Measurements from ENCODE around the gene SNX32.

The SNX32 gene

GRCh38 chr11:65797711-65798110 lies 36.1 kb upstream of the SNX32 start:
- TF ChIP-seq EZH2 (optimal IDR thresholded peaks at IDR 0.05; ENCODE audit: low read depth, low read length) (no peak), EZH2phosphoT487 (IDR thresholded peaks at IDR 0.05; ENCODE audit: low read length) (no peak), CTCF (IDR thresholded peaks at IDR 0.05; ENCODE audit: low read length) (no peak)
- Histone ChIP-seq H4K20me1 (ENCODE audit: insufficient read depth, low read length) (no peaks in the 10 kb centered on the region), H3K36me3 (replicated peaks; ENCODE audit: insufficient read depth, low read length) (no peaks in the 10 kb centered on the region), H3K79me2 (ENCODE audit: low read length) (no peaks in the 10 kb centered on the region), H3F3A (ENCODE audit: insufficient read depth, low read length) (peaks cover 4% of the 10 kb centered on the region; the same call in 1 of the 2 replicates), H3K4me2 (ENCODE audit: low read depth, low read length) (no peak overlapping the region), H2AFZ (ENCODE audit: low read length) (no peak overlapping the region), H3K9me2 (replicated peaks; ENCODE audit: insufficient read depth, low read length) (no peaks in the 10 kb centered on the region), H3K27ac (ENCODE audit: low read length) (no peak overlapping the region), H3K9me3 (replicated peaks; ENCODE audit: insufficient read depth, low read length) (no peaks in the 10 kb centered on the region), H3K4me1 (ENCODE audit: low read length) (peaks cover 3% of the 10 kb centered on the region; the same call in 1 of the 2 replicates), H3K27me3 (replicated peaks; ENCODE audit: insufficient read depth, low read length) (peaks cover 11% of the 10 kb centered on the region; the same call in 1 of the 2 replicates), H3K4me3 (ENCODE audit: low read length) (no peak overlapping the region), H3K9ac (ENCODE audit: low read length) (no peak overlapping the region)
- no peak for DNase-seq

- Histone ChIP-seq H3K4me2 (ENCODE audit: low read depth, low read length) (no peak overlapping the region), H3K27me3 (replicated peaks; ENCODE audit: insufficient read depth, low read length) (peaks cover 11% of the 10 kb centered on the region; the same call in 1 of the 2 replicates)
These were observed 34.9 kb upstream of the SNX32 start for GRCh38 chr11:65798882-65799281.

GRCh38 chr11:65801153-65801987 lies 32.4 kb upstream of the SNX32 start:
- Histone ChIP-seq H3K79me2 (ENCODE audit: low read length) (no peaks in the 10 kb centered on the region), H3K36me3 (replicated peaks; ENCODE audit: insufficient read depth, low read length) (no peaks in the 10 kb centered on the region), H3K4me3 (ENCODE audit: low read length) (no peak overlapping the region), H2AFZ (ENCODE audit: low read length) (no peak overlapping the region), H3K9me2 (replicated peaks; ENCODE audit: insufficient read depth, low read length) (no peaks in the 10 kb centered on the region), H3K9me3 (replicated peaks; ENCODE audit: insufficient read depth, low read length) (no peaks in the 10 kb centered on the region), H3K27me3 (replicated peaks; ENCODE audit: insufficient read depth, low read length) (peaks cover 2% of the 10 kb centered on the region; the same call in 1 of the 2 replicates), H4K20me1 (ENCODE audit: insufficient read depth, low read length) (no peaks in the 10 kb centered on the region), H3F3A (ENCODE audit: insufficient read depth, low read length) (peaks cover 9% of the 10 kb centered on the region; the same call in 1 of the 2 replicates), H3K9ac (ENCODE audit: low read length) (no peak overlapping the region), H3K4me2 (ENCODE audit: low read depth, low read length) (no peak overlapping the region), H3K4me1 (ENCODE audit: low read length) (peaks cover 9% of the 10 kb centered on the region), H3K27ac (ENCODE audit: low read length) (no peak overlapping the region)
- TF ChIP-seq CTCF (IDR thresholded peaks at IDR 0.05; ENCODE audit: low read length) (no peak), EZH2phosphoT487 (IDR thresholded peaks at IDR 0.05; ENCODE audit: low read length) (no peak), EZH2 (optimal IDR thresholded peaks at IDR 0.05; ENCODE audit: low read depth, low read length) (no peak)
- no peak for DNase-seq

More at GRCh38 chr11:65798882-65799281, 34.9 kb upstream of the SNX32 start:
- Histone ChIP-seq H4K20me1 (ENCODE audit: insufficient read depth, low read length) (no peaks in the 10 kb centered on the region), H3K79me2 (ENCODE audit: low read length) (no peaks in the 10 kb centered on the region), H2AFZ (ENCODE audit: low read length) (no peak overlapping the region), H3K9ac (ENCODE audit: low read length) (no peak overlapping the region), H3K27ac (ENCODE audit: low read length) (no peak overlapping the region), H3K36me3 (replicated peaks; ENCODE audit: insufficient read depth, low read length) (no peaks in the 10 kb centered on the region), H3F3A (ENCODE audit: insufficient read depth, low read length) (peaks cover 9% of the 10 kb centered on the region; the same call in 1 of the 2 replicates), H3K9me2 (replicated peaks; ENCODE audit: insufficient read depth, low read length) (no peaks in the 10 kb centered on the region), H3K4me3 (ENCODE audit: low read length) (no peak overlapping the region), H3K4me1 (ENCODE audit: low read length) (peaks cover 9% of the 10 kb centered on the region), H3K9me3 (replicated peaks; ENCODE audit: insufficient read depth, low read length) (no peaks in the 10 kb centered on the region)
- TF ChIP-seq CTCF (IDR thresholded peaks at IDR 0.05; ENCODE audit: low read length), result no peak
- no peak for TF ChIP-seq EZH2phosphoT487 (IDR thresholded peaks at IDR 0.05; ENCODE audit: low read length)
- no peak for TF ChIP-seq EZH2 (optimal IDR thresholded peaks at IDR 0.05; ENCODE audit: low read depth, low read length)
- DNase-seq, result no peak
